GM21737 (cell line): ENCODE results near the gene VRK3.
"Not testable (repeated sequence)": the region's sequence is repeated elsewhere in the genome, so short reads cannot be mapped to it uniquely, and the experiment has no call there.

Source experiments
- ATAC-seq: cut with Tn5 transposase; IDR thresholded peaks from one replicate; pipeline ENCODE4 v1.9.1; 2021; ENCODE audit warnings: mild to moderate bottlenecking, moderate library complexity; ENCODE audit not compliant: unreplicated experiment

The VRK3 gene

GRCh38 chr19:49958144-49958543 lies 67.0 kb downstream of the VRK3 start:
- ATAC-seq = not testable (repeated sequence)

DNA sequence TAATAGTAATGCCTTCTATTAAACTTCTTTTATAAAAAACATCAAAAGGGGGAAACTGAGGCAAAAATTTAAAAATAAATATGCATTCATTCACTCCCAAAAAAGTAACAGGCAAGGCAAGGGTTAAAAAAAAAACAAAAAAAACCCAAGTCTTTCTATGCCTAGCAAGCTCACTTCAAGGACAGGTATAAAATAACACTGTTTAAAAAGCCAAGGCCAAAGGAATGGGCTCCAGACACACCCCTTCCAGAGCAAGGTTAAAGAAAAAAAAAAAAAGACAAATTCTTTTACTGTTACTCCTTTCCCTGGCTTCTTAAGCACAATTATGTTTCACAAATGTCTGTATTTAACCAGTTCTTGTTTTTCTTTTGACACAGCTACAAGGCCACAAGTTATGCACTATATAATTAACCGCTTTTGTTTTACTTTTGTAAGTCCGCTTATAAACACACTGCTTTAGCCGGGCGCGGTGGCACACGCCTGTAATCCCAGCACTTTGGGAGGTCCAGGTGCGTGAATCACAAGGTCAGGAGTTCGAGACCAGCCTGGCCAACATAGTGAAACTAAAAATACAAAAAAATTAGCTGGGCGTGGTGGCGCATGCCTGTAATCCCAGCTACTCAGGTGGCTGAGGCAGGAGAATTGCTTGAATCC lies 67.8 kb downstream of the VRK3 start:
- no peak for ATAC-seq

GRCh38 chr19:49956115-49956495 lies 69.1 kb downstream of the VRK3 start:
- ATAC-seq = no peak

DNA sequence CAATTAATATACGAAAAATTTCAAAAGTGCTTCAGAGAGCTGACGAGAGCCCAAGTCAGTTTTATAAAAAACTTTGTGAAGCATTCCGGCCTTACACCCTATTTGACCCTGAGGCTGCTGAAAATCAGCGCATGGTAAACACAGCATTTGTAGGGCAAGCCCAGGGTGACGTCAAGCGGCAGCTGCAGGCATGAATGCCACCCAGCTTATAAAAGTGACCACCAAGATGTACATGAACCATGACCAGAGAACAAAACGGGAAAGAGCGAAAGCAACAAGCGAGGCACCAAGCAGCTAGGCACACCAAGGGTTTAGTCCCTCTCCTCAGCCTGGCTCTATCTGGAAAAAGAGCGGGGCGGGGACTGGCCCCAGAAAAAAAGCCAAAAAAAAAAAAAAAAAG lies 70.2 kb downstream of the VRK3 start:
- ATAC-seq = no peak

DNA sequence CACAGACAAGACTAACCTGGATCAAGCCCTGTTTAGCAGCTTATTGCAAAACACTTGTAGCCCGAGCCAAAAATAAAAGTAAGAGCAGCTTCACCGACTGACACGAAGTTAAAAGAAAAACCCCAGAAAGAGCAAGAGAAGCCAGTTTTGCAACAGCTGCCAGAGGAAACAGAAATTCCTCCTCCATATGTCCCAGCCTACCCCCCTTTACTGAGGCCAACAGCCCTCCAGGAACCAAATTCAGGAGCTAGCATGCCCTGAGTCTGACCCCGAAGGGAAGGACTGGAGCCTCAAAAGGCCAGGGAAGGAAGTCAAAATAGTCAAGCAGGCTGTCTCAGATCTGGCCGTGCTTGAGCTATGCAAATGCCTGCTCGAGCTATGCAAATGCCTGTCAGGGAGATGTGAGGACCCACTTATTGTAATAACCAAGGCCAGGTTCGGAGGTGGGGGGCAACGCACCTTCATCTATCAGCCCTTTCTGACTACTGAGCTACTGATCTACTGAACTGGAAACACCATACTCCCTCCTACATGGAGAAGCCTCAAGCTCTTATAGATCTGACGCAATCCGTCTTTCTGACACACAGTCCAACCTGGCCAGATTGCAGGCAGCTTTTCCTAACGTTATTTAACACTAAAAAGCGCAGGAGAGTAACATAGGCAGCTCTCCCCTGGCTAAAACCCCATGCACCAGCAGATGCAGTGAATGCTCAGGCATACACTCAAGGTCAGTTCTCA lies 70.9 kb downstream of the VRK3 start:
- ATAC-seq = no peak

DNA sequence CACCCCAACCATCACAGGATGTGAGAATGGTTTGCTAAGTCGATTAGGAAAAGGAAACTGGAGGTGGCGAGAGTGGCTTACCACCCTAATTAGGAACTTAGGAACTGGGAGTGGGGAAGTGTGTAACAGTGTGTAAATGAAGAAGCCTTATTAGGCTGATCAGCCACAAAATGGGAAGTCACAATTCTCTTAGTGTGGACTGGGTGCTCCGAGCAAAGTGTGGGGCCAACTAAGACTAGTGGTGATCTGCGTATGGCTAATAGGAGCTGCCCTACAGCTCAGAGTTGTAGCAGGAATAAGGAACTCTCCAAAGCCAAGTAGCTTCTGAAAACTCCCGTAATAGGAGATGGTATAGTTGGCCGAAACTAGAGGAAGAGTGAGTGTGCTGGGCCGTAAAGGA lies 71.8 kb downstream of the VRK3 start:
- no peak for ATAC-seq

- ATAC-seq = no peak
These were observed 72.3 kb downstream of the VRK3 start for GRCh38 chr19:49952906-49953305.

DNA sequence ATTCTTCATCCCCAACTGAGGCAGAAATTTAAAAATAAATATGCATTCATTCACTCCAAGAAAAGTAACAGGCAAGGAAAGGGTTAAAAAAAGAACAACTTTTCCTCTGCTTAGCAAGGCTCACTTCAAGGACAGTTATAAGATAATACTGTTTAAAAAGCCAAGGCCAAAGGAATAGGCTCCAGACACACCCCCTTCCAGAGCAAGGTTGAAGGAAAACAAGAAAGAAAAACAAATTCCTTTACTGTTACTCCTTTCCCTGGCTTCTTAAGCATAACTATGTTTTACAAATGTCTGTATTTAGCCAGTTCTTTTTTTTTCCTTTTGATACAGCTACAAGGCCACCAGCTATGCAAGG lies 72.7 kb downstream of the VRK3 start:
- ATAC-seq = no peak

DNA sequence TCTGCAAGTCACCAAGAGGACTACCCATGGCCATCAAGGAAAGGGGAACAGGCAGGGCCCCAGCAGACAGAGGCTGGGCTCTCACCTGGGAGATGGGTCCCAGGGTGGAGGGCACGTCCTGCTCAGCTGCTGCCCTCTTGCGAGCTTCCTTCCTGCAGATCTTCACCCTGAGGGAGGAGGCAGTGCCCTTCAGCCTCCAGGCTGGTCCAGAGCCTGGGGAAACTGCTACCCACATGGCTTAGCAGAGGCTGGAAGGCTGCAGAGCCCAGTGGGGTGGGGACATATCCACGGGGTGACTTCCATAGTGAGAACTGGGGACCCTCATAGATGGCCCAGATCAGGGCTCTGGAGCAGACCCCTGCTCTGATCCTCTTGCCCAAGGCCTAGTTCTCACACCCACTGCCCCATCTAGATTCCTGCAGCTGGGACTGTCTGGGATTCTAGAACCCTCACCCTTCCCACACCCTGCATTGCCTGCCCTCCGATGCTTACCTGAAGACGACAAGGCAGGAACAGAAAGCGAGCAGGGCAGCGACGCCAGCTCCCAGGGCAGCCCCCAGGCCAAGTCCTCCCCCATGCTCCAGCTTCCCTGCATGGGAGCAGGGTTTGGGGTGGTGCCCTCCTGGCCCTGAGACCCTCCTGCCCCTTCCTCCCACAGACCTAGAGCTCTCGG lies 73.2 kb downstream of the VRK3 start:
- no peak for ATAC-seq

GRCh38 chr19:49950956-49951526 lies 74.1 kb downstream of the VRK3 start:
- no peak for ATAC-seq

- ATAC-seq = no peak
These were observed 74.6 kb downstream of the VRK3 start for GRCh38 chr19:49950590-49950948.

GRCh38 chr19:49949742-49950589 lies 75.2 kb downstream of the VRK3 start:
- no peak for ATAC-seq

DNA sequence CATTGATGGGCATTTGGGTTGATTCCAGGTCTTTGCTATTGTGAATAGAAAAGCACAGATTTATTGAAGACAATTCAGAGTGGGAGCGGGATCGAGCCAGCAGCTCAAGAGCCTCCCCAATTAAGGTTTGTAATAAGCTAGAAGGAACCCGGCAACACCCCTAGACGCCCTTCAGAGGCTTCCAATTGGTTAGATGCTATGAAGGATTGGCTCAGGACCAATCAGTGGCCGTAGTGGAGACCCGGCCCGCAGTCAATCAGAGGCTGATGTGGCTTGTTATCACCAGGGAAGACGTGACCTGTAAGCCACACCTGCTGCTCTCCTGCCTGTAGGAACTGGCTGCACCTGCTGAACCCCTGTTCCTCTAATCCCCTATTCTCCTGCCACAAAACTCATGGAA lies 78.8 kb downstream of the VRK3 start:
- ATAC-seq = no peak

DNA sequence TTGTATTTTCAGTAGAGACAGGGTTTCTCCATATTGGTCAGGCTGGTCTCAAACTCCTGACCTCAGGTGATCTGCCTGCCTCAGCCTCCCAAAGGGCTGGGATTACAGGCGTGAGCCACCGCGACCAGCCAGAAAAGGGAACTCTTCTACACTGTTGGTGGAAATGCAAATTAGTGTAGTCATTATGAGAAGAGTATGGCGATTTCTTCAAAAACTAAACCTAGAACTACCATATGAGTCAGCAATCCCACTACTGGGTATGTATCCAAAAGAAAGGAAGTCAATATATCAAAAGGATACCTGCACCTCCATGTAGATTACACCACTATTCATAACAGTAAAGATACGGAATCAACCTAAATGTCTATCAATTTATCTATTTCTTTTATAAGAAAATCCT lies 80.6 kb downstream of the VRK3 start:
- not testable (repeated sequence) for ATAC-seq

DNA sequence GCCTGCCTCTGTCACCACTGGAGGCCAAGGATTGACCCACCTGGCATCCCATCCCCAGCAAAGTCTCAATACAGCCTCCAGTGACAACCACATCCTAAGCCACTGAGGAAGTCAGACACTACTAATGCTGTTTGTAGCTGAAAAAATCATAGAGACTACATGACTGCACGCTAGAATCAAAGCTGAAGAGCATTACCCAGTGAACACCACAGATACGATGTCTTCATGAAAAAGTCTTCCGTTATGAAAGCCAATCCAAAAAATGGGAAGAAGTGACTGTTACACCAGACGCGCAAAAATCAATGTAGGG lies 84.7 kb downstream of the VRK3 start:
- ATAC-seq = no peak

DNA sequence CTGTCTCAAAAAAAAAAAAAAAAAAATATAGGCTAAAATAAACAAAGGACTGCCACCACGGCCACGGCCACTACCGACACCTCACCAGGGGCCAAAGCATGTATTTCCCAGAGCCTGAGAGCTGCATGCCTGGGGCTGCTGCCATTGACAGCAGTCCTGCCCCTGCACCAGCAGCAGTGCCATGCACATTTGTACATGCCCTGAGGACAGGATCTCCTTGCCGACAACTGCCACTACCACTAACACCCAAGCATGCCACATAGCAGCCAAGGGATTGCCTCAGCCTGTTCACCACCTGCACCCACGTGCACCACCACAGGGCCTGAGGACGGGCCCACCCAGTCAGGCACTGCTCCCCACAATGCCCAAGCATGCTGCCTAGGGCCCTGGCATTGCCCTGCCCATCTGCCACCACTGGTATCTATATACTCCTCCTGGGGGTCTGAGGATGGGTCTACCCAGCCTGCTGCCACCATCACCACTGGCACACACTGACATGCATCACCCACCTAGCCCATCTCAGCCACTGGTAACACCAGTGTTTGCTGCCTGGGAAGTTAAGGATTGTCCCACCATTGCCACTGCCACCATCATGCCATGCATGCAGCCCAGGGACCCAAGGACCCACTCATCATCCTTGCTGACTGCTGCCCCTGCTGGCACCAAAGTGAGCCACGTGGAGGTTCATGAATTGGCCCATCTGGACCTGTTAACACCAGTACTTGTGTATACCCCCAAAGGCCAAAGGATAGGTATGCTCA lies 85.3 kb downstream of the VRK3 start:
- no peak for ATAC-seq

GRCh38 chr19:49938662-49939061 lies 86.5 kb downstream of the VRK3 start:
- no peak for ATAC-seq

DNA sequence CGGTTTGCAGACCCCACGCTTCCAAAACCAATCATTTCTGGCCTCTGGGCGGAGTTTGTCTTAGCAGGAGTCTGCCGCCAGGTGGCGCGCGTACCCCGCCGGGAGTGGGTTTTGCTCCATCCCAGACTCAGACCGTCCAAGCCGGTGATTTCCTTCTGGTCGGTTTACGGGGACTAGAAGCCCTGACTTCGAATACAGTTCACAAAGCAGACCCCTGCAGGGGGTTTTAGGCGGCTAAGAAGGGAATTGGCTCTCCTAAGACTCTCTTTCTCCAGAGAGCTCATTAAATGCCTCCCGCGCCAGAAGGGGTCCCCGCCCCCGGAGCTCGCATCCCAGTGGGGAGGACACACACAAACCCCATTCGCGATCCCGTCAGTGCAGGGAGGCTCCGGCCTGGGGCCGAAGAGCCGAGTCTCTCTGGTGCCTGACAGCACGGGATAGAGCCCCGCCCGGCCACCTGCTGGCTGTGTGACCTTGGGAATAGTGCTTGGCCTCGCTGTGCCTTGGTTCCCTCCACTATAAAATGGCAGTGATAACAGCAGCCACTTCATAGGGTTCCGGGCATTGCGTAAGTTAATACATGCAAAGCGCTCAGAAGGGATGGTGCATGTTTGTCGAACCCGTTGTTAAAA lies 87.3 kb downstream of the VRK3 start:
- ATAC-seq = no peak

- no peak for ATAC-seq
These were observed 88.6 kb downstream of the VRK3 start for GRCh38 chr19:49936549-49936948.

DNA sequence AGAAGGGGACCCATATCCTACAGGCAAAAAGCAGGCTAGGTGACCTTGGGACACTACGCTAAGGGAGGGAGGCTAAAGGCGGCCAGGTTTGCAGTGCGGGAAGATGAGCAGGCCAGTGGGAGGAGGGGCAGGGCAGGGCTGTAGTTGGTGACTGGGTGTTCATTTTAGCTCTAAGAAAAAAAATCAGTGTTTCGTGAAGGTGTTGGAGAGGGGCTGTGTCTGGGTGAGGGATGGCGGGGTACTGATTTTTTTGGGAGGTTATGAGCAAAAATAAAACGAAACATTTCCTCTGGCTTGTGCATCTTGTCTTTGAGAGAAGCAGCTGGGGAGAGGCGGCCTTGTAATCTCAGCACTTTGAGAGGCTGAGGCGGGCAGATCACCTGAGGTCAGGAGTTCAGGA lies 91.5 kb downstream of the VRK3 start:
- no peak for ATAC-seq
